HCT116 (cell line): Measurements from ENCODE around the gene RNF130.

Experiments
- RAD21 ChIP-seq: IDR thresholded peaks from 2 replicates; pipeline ENCODE4 v1.6.1; 2012; ENCODE audit warnings: low read depth, mild to moderate bottlenecking
- TF ChIP-seq, protein P1 (sequence below), 3 experiments: fragments of 200-600 bp in 1 of 3; sonication (generic) in 1 of 3; IDR thresholded peaks in 2 of 3; conservative IDR thresholded peaks in 1 of 3; 2 replicates each; pipeline ENCODE4 v1.5.1; 2012 to 2017; ENCODE audit warnings: low read depth in 2 of 3, low read length in 2 of 3, antibody characterized with exemption in 1 of 3, borderline replicate concordance in 1 of 3, control low read depth in 1 of 3, mild to moderate bottlenecking in 1 of 3, mixed read lengths in 1 of 3, mixed run types in 1 of 3, moderate library complexity in 1 of 3; ENCODE audit not compliant: insufficient read depth in 1 of 3

DNA sequence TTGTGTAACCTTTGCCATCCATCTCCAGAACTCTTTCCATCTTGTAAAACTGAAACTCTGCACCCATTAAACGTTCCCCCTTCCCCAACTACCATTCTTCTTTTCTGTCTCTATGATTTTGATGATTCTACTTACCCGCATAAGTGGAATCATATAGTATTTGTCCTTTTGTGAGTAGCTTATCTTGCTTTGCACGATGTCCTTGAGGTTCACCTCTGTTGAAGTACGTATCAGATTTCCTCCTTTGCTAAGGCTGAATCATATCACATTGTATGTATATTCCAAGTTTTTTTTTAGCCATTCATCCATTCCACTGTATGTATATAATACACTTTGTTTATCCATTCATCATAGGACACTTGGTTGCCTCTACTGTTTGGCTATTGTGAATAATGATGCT is 2.9 kb upstream of the RNF130 start:
- TF ChIP-seq RAD21: no peak
- TF ChIP-seq, protein P1, sequence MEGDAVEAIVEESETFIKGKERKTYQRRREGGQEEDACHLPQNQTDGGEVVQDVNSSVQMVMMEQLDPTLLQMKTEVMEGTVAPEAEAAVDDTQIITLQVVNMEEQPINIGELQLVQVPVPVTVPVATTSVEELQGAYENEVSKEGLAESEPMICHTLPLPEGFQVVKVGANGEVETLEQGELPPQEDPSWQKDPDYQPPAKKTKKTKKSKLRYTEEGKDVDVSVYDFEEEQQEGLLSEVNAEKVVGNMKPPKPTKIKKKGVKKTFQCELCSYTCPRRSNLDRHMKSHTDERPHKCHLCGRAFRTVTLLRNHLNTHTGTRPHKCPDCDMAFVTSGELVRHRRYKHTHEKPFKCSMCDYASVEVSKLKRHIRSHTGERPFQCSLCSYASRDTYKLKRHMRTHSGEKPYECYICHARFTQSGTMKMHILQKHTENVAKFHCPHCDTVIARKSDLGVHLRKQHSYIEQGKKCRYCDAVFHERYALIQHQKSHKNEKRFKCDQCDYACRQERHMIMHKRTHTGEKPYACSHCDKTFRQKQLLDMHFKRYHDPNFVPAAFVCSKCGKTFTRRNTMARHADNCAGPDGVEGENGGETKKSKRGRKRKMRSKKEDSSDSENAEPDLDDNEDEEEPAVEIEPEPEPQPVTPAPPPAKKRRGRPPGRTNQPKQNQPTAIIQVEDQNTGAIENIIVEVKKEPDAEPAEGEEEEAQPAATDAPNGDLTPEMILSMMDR (IDR thresholded peaks at IDR 0.05 in 2 of 3, conservative IDR thresholded peaks at IDR 0.05 in 1 of 3; ENCODE audit: borderline replicate concordance in 1 of 3, insufficient read depth in 1 of 3, low read depth in 2 of 3, low read length in 2 of 3): no peak
